ENCODE results near the gene NRIP1. TPM values are rescaled to one million over a fixed set of nuclear protein-coding genes. Genes with fewer than 3 reads are reported as not detected.

The NRIP1 gene
- total and polyA plus RNA-seq, 9 of the 15 experiments (the other 6 are each of a cell fraction or from before 2014, with no cell fraction given): 4.3 to 42.8 (median 19.6) TPM

- ChIA-PET CTCF (ENCODE audit: low intra/inter-chr PET ratio) (no interaction called here), POLR2A (no interaction called here)
- ATAC-seq: no peak
- in situ Hi-C loops (cut with MboI) (no loop called here), intact Hi-C loops (cut with micrococcal nuclease) (no loop called here)
- H3K79me2 ChIP-seq (ENCODE audit: control insufficient read depth, insufficient read depth, low read length): no peaks in the 10 kb centered on the region
- no peak overlapping the region for H3K4me3 ChIP-seq
- no peaks in the 10 kb centered on the region for H3K9me3 ChIP-seq (replicated peaks; ENCODE audit: control insufficient read depth, insufficient read depth, low read depth, low read length)
- no peaks in the 10 kb centered on the region for H3K36me3 ChIP-seq (ENCODE audit: control insufficient read depth, insufficient read depth, low read length)
- H3K9ac ChIP-seq (ENCODE audit: insufficient read depth in 1 of 2, low read depth in 2 of 2, low read length in 2 of 2): no peak overlapping the region
- DNase-seq (ENCODE audit: extremely low read depth in 1 of 4, low spot score in 3 of 4): no peak
- no peak overlapping the region for H3K27ac ChIP-seq (ENCODE audit: extremely low read depth, low read depth, low read length)
- H2AFZ ChIP-seq (ENCODE audit: low read depth, low read length): no peak overlapping the region
- no TSS peak for BruUV-seq (replicated peaks)
- 0% methylated on average over 1 of the region's 1 CpG for WGBS (ENCODE audit: insufficient coverage, low coverage, missing lambda C conversion rate)
- H3K4me2 ChIP-seq (ENCODE audit: insufficient read depth, low read length): no peak overlapping the region
- TF ChIP-seq ZHX1 (conservative IDR thresholded peaks at IDR 0.05; ENCODE audit: low read length) (no peak), NRF1 (conservative IDR thresholded peaks at IDR 0.05 in 1 of 2, IDR thresholded peaks at IDR 0.05 in 1 of 2) (no peak), ARID2 (IDR thresholded peaks at IDR 0.05) (no peak), ZNF766 (CRISPR knock-in tag; conservative IDR thresholded peaks at IDR 0.05) (no peak)
- TF ChIP-seq, protein P1, sequence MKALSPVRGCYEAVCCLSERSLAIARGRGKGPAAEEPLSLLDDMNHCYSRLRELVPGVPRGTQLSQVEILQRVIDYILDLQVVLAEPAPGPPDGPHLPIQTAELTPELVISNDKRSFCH (CRISPR knock-in tag; IDR thresholded peaks at IDR 0.05): no peak
- TF ChIP-seq, protein P1 (tag; IDR thresholded peaks at IDR 0.05): no peak
- no peak for FAIRE-seq
- no peaks in the 10 kb centered on the region for H3K27me3 ChIP-seq (ENCODE audit: control insufficient read depth in 2 of 2, insufficient read depth in 2 of 2, low read length in 2 of 2)
- H3K4me1 ChIP-seq (replicated peaks in 1 of 2; ENCODE audit: control insufficient read depth in 2 of 2, insufficient read depth in 2 of 2, low read length in 2 of 2): no peaks in the 10 kb centered on the region; a peak in 1 of 5 replicates
- no peaks in the 10 kb centered on the region for H3K9me1 ChIP-seq (ENCODE audit: control insufficient read depth, insufficient read depth, low read length)
- H4K20me1 ChIP-seq (replicated peaks; ENCODE audit: control insufficient read depth, insufficient read depth, low read length): no peaks in the 10 kb centered on the region
Measured at GRCh38 chr21:14923468-14923867, 141.3 kb downstream of the NRIP1 start.

Measured in K562 (cell line).